ENCODE results near the gene MED8.

MED8 gene

DNA sequence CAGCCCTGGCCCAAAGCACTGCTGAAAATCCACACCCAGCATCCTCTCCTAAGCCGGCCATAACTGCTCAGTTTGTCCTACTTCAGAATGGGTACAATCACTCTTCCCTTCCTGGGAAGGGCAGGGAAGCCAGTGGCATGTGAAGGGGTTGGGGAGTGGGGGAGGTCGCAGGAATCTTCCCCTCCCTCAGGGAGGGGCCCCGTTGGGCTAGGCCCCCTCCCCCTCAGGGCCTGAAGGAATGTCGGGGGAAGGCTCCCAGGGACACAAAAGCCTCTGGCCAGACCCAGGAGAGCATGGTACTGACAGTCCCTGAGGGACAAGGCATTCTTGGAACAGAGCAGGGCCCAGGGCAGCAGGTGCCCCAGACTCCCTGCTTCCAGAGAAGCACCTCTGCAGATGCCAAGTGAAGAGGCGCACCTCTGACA, 23.0 kb downstream of the MED8 start:
- ATAC-seq (ENCODE audit: low read depth) (peak; percentile 3), DNase-seq (ENCODE audit: low spot score) (no peak)
- TF ChIP-seq, protein P1, sequence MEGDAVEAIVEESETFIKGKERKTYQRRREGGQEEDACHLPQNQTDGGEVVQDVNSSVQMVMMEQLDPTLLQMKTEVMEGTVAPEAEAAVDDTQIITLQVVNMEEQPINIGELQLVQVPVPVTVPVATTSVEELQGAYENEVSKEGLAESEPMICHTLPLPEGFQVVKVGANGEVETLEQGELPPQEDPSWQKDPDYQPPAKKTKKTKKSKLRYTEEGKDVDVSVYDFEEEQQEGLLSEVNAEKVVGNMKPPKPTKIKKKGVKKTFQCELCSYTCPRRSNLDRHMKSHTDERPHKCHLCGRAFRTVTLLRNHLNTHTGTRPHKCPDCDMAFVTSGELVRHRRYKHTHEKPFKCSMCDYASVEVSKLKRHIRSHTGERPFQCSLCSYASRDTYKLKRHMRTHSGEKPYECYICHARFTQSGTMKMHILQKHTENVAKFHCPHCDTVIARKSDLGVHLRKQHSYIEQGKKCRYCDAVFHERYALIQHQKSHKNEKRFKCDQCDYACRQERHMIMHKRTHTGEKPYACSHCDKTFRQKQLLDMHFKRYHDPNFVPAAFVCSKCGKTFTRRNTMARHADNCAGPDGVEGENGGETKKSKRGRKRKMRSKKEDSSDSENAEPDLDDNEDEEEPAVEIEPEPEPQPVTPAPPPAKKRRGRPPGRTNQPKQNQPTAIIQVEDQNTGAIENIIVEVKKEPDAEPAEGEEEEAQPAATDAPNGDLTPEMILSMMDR (IDR thresholded peaks at IDR 0.05; ENCODE audit: poor library complexity, severe bottlenecking): no peak
- peaks cover 23% of the 10 kb centered on the region for H3K4me1 ChIP-seq (ENCODE audit: insufficient read depth, poor library complexity, severe bottlenecking)
- peaks cover 38% of the 10 kb centered on the region for H3K36me3 ChIP-seq (ENCODE audit: low read depth)
- no peaks in the 10 kb centered on the region for H3K27me3 ChIP-seq (ENCODE audit: insufficient read depth, poor library complexity, severe bottlenecking)
- H3K9me3 ChIP-seq (ENCODE audit: severe bottlenecking): no peaks in the 10 kb centered on the region
- H3K27ac ChIP-seq (ENCODE audit: poor library complexity, severe bottlenecking): peak overlapping the region; percentile 95
- H3K4me3 ChIP-seq (ENCODE audit: severe bottlenecking): peak overlapping the region; percentile 79

DNA sequence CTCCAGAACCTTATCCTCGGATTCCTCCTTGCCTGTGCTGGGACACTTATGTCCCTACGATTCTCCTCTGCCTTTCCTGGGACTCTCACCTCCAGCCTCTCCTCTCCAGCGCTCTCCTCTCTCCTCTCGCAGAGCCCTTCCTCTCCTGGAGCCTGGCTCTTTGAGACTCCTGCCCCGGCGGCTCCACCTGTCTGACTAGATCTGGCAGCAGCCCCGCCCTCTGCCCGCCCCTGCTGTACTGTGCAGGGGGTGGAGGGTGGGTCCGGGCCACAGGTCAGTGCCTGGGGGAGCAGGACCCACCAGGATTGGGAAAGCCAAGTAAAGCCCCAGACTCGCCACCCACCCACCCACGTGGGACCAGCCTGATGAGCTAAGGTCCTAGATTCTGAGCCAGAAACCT, 23.4 kb downstream of the MED8 start:
- Histone ChIP-seq H3K4me1 (ENCODE audit: insufficient read depth, poor library complexity, severe bottlenecking) (peaks cover 23% of the 10 kb centered on the region), H3K27me3 (ENCODE audit: insufficient read depth, poor library complexity, severe bottlenecking) (no peaks in the 10 kb centered on the region), H3K36me3 (ENCODE audit: low read depth) (peaks cover 43% of the 10 kb centered on the region), H3K27ac (ENCODE audit: poor library complexity, severe bottlenecking) (peak overlapping the region; percentile 95), H3K9me3 (ENCODE audit: severe bottlenecking) (no peaks in the 10 kb centered on the region), H3K4me3 (ENCODE audit: severe bottlenecking) (peak overlapping the region; percentile 79)
- peak; percentile 53 for ATAC-seq (ENCODE audit: low read depth)
- TF ChIP-seq, protein P1 (IDR thresholded peaks at IDR 0.05; ENCODE audit: poor library complexity, severe bottlenecking): no peak
- peak; percentile 89 for DNase-seq (ENCODE audit: low spot score)

DNA sequence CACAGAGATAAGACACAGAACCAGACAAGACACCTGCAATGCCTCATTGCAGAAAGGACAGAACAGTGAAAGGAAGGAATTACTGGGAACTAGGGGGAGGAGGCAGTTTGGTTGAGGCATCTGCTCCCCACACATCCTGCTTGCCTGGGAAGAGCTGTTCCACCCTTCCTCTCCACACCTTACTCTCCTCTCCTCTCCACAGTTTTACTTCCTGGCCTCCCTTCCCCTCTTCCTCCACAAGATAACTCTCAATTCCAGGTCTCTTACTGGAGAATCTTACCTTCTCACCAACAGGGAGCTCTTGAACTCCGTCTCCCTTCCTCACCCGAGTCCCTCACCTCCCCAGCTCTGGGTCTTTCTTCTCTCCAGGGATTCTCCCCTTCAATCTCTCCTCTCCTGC, 23.9 kb downstream of the MED8 start:
- peak overlapping the region; percentile 95 for H3K27ac ChIP-seq (ENCODE audit: poor library complexity, severe bottlenecking)
- peaks cover 48% of the 10 kb centered on the region for H3K36me3 ChIP-seq (ENCODE audit: low read depth)
- no peaks in the 10 kb centered on the region for H3K9me3 ChIP-seq (ENCODE audit: severe bottlenecking)
- ATAC-seq (ENCODE audit: low read depth): no peak
- no peaks in the 10 kb centered on the region for H3K27me3 ChIP-seq (ENCODE audit: insufficient read depth, poor library complexity, severe bottlenecking)
- no peak for DNase-seq (ENCODE audit: low spot score)
- H3K4me1 ChIP-seq (ENCODE audit: insufficient read depth, poor library complexity, severe bottlenecking): peaks cover 25% of the 10 kb centered on the region
- peak overlapping the region; percentile 79 for H3K4me3 ChIP-seq (ENCODE audit: severe bottlenecking)
- TF ChIP-seq, protein P1 (IDR thresholded peaks at IDR 0.05; ENCODE audit: poor library complexity, severe bottlenecking): no peak

DNA sequence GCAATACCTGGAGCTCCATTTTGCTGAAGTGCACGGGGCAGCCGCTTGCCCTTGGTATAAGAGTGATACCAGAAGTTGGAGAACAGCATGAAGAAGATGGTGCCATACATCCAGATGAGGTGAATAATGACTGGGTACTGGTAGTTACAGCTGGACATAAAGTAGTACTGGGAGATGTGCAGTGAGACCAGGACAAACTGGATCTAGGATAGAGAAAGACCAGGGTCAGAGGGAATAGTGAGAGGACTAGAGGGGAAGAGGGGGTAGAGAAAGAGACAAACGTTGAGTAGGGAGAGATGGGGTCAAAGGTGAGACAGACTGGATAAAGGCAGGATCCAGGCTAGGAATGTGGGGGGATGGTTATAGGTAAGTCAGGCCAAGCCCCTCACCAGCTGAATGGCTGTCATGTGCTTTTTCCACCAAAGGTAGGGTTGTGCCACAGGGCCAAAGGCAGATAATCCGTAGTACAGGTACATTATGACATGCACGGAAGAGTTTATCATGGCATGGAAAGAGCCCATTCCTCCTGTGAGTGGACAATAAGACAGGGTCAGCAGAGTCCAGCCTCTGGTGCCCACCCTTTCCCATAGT, 25.6 kb downstream of the MED8 start:
- Histone ChIP-seq H3K36me3 (ENCODE audit: low read depth) (peaks cover 61% of the 10 kb centered on the region), H3K4me3 (ENCODE audit: severe bottlenecking) (no peak overlapping the region), H3K27ac (ENCODE audit: poor library complexity, severe bottlenecking) (peak overlapping the region; percentile 95), H3K4me1 (ENCODE audit: insufficient read depth, poor library complexity, severe bottlenecking) (peaks cover 31% of the 10 kb centered on the region), H3K9me3 (ENCODE audit: severe bottlenecking) (no peaks in the 10 kb centered on the region), H3K27me3 (ENCODE audit: insufficient read depth, poor library complexity, severe bottlenecking) (no peaks in the 10 kb centered on the region)
- no peak for ATAC-seq (ENCODE audit: low read depth)
- TF ChIP-seq, protein P1 (IDR thresholded peaks at IDR 0.05; ENCODE audit: poor library complexity, severe bottlenecking): no peak
- no peak for DNase-seq (ENCODE audit: low spot score)

DNA sequence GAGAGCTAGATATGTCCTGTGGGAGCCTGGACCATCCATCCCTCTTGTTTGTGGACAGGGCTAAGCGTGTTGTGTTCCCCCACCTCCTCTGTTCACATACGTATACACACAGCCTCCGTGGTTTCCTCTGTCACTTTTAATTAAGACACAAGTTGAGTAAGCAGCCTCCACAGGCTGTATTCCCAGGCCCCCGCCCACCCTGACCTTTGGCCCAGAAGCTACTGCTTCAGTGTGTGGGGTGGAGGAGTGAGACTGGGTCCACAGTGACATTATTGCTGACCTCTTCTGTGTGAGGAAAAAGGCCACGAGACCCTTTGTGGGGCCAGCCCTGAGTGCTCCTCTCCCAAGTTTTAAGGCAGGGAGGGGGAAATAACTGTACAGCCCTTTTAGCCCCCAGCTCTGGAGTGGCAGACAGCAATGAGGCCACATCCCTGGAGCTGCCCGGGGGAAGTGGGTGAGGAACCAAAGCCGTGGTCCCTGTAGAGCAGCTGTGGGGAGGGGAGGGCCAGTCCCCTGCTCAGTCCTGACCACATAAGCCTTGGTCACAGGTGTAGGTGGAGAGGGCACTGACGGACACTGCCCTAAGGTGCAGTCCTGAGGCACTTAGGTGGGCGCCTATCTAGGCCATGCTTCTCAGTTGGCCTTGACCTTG, 26.2 kb downstream of the MED8 start:
- Histone ChIP-seq H3K36me3 (ENCODE audit: low read depth) (peaks cover 61% of the 10 kb centered on the region), H3K4me3 (ENCODE audit: severe bottlenecking) (no peak overlapping the region), H3K27me3 (ENCODE audit: insufficient read depth, poor library complexity, severe bottlenecking) (no peaks in the 10 kb centered on the region), H3K9me3 (ENCODE audit: severe bottlenecking) (no peaks in the 10 kb centered on the region), H3K27ac (ENCODE audit: poor library complexity, severe bottlenecking) (peak overlapping the region; percentile 95), H3K4me1 (ENCODE audit: insufficient read depth, poor library complexity, severe bottlenecking) (peaks cover 28% of the 10 kb centered on the region)
- ATAC-seq (ENCODE audit: low read depth): no peak
- TF ChIP-seq, protein P1 (IDR thresholded peaks at IDR 0.05; ENCODE audit: poor library complexity, severe bottlenecking): no peak
- DNase-seq (ENCODE audit: low spot score): no peak
